ENCODE results near the gene MAD2L1BP. TPM values are rescaled to one million over a fixed set of nuclear protein-coding genes. Genes with fewer than 3 reads are reported as not detected.
"Not testable (repeated sequence)": the region's sequence is repeated elsewhere in the genome, so short reads cannot be mapped to it uniquely, and the experiment has no call there.

The MAD2L1BP gene
- polyA plus RNA-seq, 1 donor (not counting 4 experiments of a cell fraction or from before 2014, with no cell fraction given): 34.2 TPM

- dilution Hi-C loops (cut with MboI; ENCODE audit: extremely low pct_ligation_motif_present, low sequenced_read_pairs): no loop called here
- H3K4me1 ChIP-seq (ENCODE audit: control insufficient read depth, extremely low read depth, insufficient read depth, low read length): no peaks in the 10 kb centered on the region
- H3K4me3 ChIP-seq (ENCODE audit: control insufficient read depth in 2 of 3, extremely low read depth in 1 of 3, insufficient read depth in 2 of 3, low read depth in 1 of 3, low read length in 3 of 3): no peak overlapping the region
- no peaks in the 10 kb centered on the region for H4K20me1 ChIP-seq (ENCODE audit: control insufficient read depth, extremely low read depth, insufficient read depth, low read length)
- H3K9ac ChIP-seq (ENCODE audit: control insufficient read depth, extremely low read depth, insufficient read depth, low read length): no peak overlapping the region
- no peaks in the 10 kb centered on the region for H3K79me2 ChIP-seq (ENCODE audit: control insufficient read depth, insufficient read depth, low read length)
- TF ChIP-seq EZH2 (IDR thresholded peaks at IDR 0.05; ENCODE audit: low read length): no peak
- TF ChIP-seq, protein P1, sequence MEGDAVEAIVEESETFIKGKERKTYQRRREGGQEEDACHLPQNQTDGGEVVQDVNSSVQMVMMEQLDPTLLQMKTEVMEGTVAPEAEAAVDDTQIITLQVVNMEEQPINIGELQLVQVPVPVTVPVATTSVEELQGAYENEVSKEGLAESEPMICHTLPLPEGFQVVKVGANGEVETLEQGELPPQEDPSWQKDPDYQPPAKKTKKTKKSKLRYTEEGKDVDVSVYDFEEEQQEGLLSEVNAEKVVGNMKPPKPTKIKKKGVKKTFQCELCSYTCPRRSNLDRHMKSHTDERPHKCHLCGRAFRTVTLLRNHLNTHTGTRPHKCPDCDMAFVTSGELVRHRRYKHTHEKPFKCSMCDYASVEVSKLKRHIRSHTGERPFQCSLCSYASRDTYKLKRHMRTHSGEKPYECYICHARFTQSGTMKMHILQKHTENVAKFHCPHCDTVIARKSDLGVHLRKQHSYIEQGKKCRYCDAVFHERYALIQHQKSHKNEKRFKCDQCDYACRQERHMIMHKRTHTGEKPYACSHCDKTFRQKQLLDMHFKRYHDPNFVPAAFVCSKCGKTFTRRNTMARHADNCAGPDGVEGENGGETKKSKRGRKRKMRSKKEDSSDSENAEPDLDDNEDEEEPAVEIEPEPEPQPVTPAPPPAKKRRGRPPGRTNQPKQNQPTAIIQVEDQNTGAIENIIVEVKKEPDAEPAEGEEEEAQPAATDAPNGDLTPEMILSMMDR (optimal IDR thresholded peaks at IDR 0.05 in 1 of 3, IDR thresholded peaks at IDR 0.05 in 1 of 3, conservative IDR thresholded peaks at IDR 0.05 in 1 of 3; ENCODE audit: extremely low read depth in 1 of 3, insufficient read depth in 2 of 3, low read length in 3 of 3): no peak
- no peaks in the 10 kb centered on the region for H3K9me1 ChIP-seq (ENCODE audit: control insufficient read depth, extremely low read depth, insufficient read depth, low read length)
- DNase-seq (ENCODE audit: low read depth, low spot score): no peak
- H2AFZ ChIP-seq (ENCODE audit: control insufficient read depth, low read length): no peak overlapping the region
- H3K27me3 ChIP-seq (ENCODE audit: control insufficient read depth, extremely low read depth, insufficient read depth, low read length): no peaks in the 10 kb centered on the region
- H3K36me3 ChIP-seq (ENCODE audit: control insufficient read depth in 2 of 2, extremely low read depth in 1 of 2, insufficient read depth in 2 of 2, low read length in 2 of 2): no peaks in the 10 kb centered on the region
- no peaks in the 10 kb centered on the region for H3K9me3 ChIP-seq (ENCODE audit: control insufficient read depth, low read depth, low read length)
- FAIRE-seq: no peak
- no peak overlapping the region for H3K27ac ChIP-seq (ENCODE audit: control insufficient read depth, insufficient read depth, low read length)
- no peak overlapping the region for H3K4me2 ChIP-seq (ENCODE audit: control insufficient read depth, extremely low read depth, insufficient read depth, low read depth, low read length)
These were observed 22.5 kb downstream of the MAD2L1BP start for GRCh38 chr6:43658161-43658560.

GRCh38 chr6:43662948-43663347, 27.3 kb downstream of the MAD2L1BP start:
- dilution Hi-C loops (cut with MboI; ENCODE audit: extremely low pct_ligation_motif_present, low sequenced_read_pairs); H3K9ac ChIP-seq (ENCODE audit: control insufficient read depth, extremely low read depth, insufficient read depth, low read length); H4K20me1 ChIP-seq (ENCODE audit: control insufficient read depth, extremely low read depth, insufficient read depth, low read length); H3K4me2 ChIP-seq (ENCODE audit: control insufficient read depth, extremely low read depth, insufficient read depth, low read depth, low read length); H3K9me3 ChIP-seq (ENCODE audit: control insufficient read depth, low read depth, low read length); H3K36me3 ChIP-seq (ENCODE audit: control insufficient read depth in 2 of 2, extremely low read depth in 1 of 2, insufficient read depth in 2 of 2, low read length in 2 of 2); DNase-seq (ENCODE audit: low read depth, low spot score); H2AFZ ChIP-seq (ENCODE audit: control insufficient read depth, low read length); H3K4me3 ChIP-seq (ENCODE audit: control insufficient read depth in 2 of 3, extremely low read depth in 1 of 3, insufficient read depth in 2 of 3, low read depth in 1 of 3, low read length in 3 of 3); H3K9me1 ChIP-seq (ENCODE audit: control insufficient read depth, extremely low read depth, insufficient read depth, low read length); H3K4me1 ChIP-seq (ENCODE audit: control insufficient read depth, extremely low read depth, insufficient read depth, low read length); H3K79me2 ChIP-seq (ENCODE audit: control insufficient read depth, insufficient read depth, low read length); H3K27ac ChIP-seq (ENCODE audit: control insufficient read depth, insufficient read depth, low read length); H3K27me3 ChIP-seq (ENCODE audit: control insufficient read depth, extremely low read depth, insufficient read depth, low read length); FAIRE-seq: not testable (repeated sequence)

GRCh38 chr6:43665376-43665775, 29.7 kb downstream of the MAD2L1BP start:
- H3K4me2 ChIP-seq (ENCODE audit: control insufficient read depth, extremely low read depth, insufficient read depth, low read depth, low read length): no peak overlapping the region
- DNase-seq (ENCODE audit: low read depth, low spot score): no peak
- H3K36me3 ChIP-seq (ENCODE audit: control insufficient read depth in 2 of 2, extremely low read depth in 1 of 2, insufficient read depth in 2 of 2, low read length in 2 of 2): no peaks in the 10 kb centered on the region
- H3K9me1 ChIP-seq (ENCODE audit: control insufficient read depth, extremely low read depth, insufficient read depth, low read length): peaks cover 2% of the 10 kb centered on the region
- no peaks in the 10 kb centered on the region for H4K20me1 ChIP-seq (ENCODE audit: control insufficient read depth, extremely low read depth, insufficient read depth, low read length)
- H3K4me3 ChIP-seq (ENCODE audit: control insufficient read depth in 2 of 3, extremely low read depth in 1 of 3, insufficient read depth in 2 of 3, low read depth in 1 of 3, low read length in 3 of 3): no peak overlapping the region
- dilution Hi-C loops (cut with MboI; ENCODE audit: extremely low pct_ligation_motif_present, low sequenced_read_pairs): no loop called here
- no peaks in the 10 kb centered on the region for H3K79me2 ChIP-seq (ENCODE audit: control insufficient read depth, insufficient read depth, low read length)
- no peak for FAIRE-seq
- no peaks in the 10 kb centered on the region for H3K9me3 ChIP-seq (ENCODE audit: control insufficient read depth, low read depth, low read length)
- no peak overlapping the region for H3K27ac ChIP-seq (ENCODE audit: control insufficient read depth, insufficient read depth, low read length)
- H3K4me1 ChIP-seq (ENCODE audit: control insufficient read depth, extremely low read depth, insufficient read depth, low read length): peaks cover 25% of the 10 kb centered on the region
- no peaks in the 10 kb centered on the region for H3K27me3 ChIP-seq (ENCODE audit: control insufficient read depth, extremely low read depth, insufficient read depth, low read length)
- no peak for TF ChIP-seq EZH2 (IDR thresholded peaks at IDR 0.05; ENCODE audit: low read length)
- TF ChIP-seq, protein P1 (optimal IDR thresholded peaks at IDR 0.05 in 1 of 3, IDR thresholded peaks at IDR 0.05 in 1 of 3, conservative IDR thresholded peaks at IDR 0.05 in 1 of 3; ENCODE audit: extremely low read depth in 1 of 3, insufficient read depth in 2 of 3, low read length in 3 of 3): no peak
- no peak overlapping the region for H3K9ac ChIP-seq (ENCODE audit: control insufficient read depth, extremely low read depth, insufficient read depth, low read length)
- no peak overlapping the region for H2AFZ ChIP-seq (ENCODE audit: control insufficient read depth, low read length)

All from keratinocyte (primary cell).